ENCODE data around the gene RARS1. TPM values are rescaled to one million over a fixed set of nuclear protein-coding genes. Genes with fewer than 3 reads are reported as not detected.

Gene RARS1
- total and polyA plus RNA-seq, 2 experiments from 2014 or later, result 75.1 to 129 TPM

GRCh38 chr5:168563959-168564358 lies 77.7 kb downstream of the RARS1 start:
- Mint-ChIP-seq H3K4me3 (no peak overlapping the region), H3K9me3 (no peaks in the 10 kb centered on the region), H3K4me1 (no peaks in the 10 kb centered on the region; the same call in 2 of the 3 replicates), H3K36me3 (ENCODE audit: low read depth) (peaks cover 59% of the 10 kb centered on the region), H3K27ac (no peak overlapping the region), H3K27me3 (ENCODE audit: insufficient read depth, low read depth, poor library complexity) (no peaks in the 10 kb centered on the region)
- Histone ChIP-seq H4K20me1 (replicated peaks; ENCODE audit: insufficient read depth) (peaks cover 43% of the 10 kb centered on the region), H3K9me2 (ENCODE audit: insufficient read depth) (no peaks in the 10 kb centered on the region), H3K4me1 (ENCODE audit: insufficient read depth) (no peaks in the 10 kb centered on the region), H2AFZ (no peak overlapping the region), H3K4me3 (no peak overlapping the region), H3K4me2 (no peak overlapping the region), H3K27ac (ENCODE audit: low read depth) (no peak overlapping the region), H3K36me3 (ENCODE audit: insufficient read depth) (peaks cover 43% of the 10 kb centered on the region), H3K27me3 (ENCODE audit: insufficient read depth) (no peaks in the 10 kb centered on the region), H3F3A (replicated peaks; ENCODE audit: low read depth) (no peaks in the 10 kb centered on the region), H3K79me2 (replicated peaks; ENCODE audit: insufficient read depth) (peaks cover 78% of the 10 kb centered on the region)
- TF ChIP-seq ZNF462 (CRISPR knock-in tag; IDR thresholded peaks at IDR 0.05) (no peak), STAT1 (IDR thresholded peaks at IDR 0.05; ENCODE audit: unreplicated experiment) (no peak), CREB1 (CRISPR knock-in tag; IDR thresholded peaks at IDR 0.05; ENCODE audit: low read depth) (no peak), EZH2 (IDR thresholded peaks at IDR 0.05; ENCODE audit: low read depth, unreplicated experiment) (no peak)
- DNase-seq (ENCODE audit: low spot score), result no peak
- ATAC-seq, result no peak

GRCh38 chr5:168568738-168569137 lies 82.5 kb downstream of the RARS1 start:
- Histone ChIP-seq H2AFZ (no peak overlapping the region), H3K4me3 (no peak overlapping the region), H3K27me3 (ENCODE audit: insufficient read depth) (no peaks in the 10 kb centered on the region), H3K4me2 (no peak overlapping the region), H3F3A (replicated peaks; ENCODE audit: low read depth) (no peaks in the 10 kb centered on the region), H3K27ac (ENCODE audit: low read depth) (no peak overlapping the region), H3K4me1 (ENCODE audit: insufficient read depth) (no peaks in the 10 kb centered on the region), H3K79me2 (replicated peaks; ENCODE audit: insufficient read depth) (peaks cover 92% of the 10 kb centered on the region), H3K9me2 (ENCODE audit: insufficient read depth) (no peaks in the 10 kb centered on the region), H4K20me1 (replicated peaks; ENCODE audit: insufficient read depth) (peaks cover 38% of the 10 kb centered on the region), H3K36me3 (ENCODE audit: insufficient read depth) (peaks cover 20% of the 10 kb centered on the region)
- Mint-ChIP-seq H3K36me3 (ENCODE audit: low read depth) (peaks cover 49% of the 10 kb centered on the region; the same call in 2 of the 3 replicates), H3K4me3 (no peak overlapping the region), H3K9me3 (no peaks in the 10 kb centered on the region), H3K4me1 (no peaks in the 10 kb centered on the region; the same call in 2 of the 3 replicates), H3K27ac (no peak overlapping the region), H3K27me3 (ENCODE audit: insufficient read depth, low read depth, poor library complexity) (no peaks in the 10 kb centered on the region)
- no peak for DNase-seq (ENCODE audit: low spot score)
- ATAC-seq, result no peak
- TF ChIP-seq ZNF462 (CRISPR knock-in tag; IDR thresholded peaks at IDR 0.05) (no peak), ETS1 (IDR thresholded peaks at IDR 0.05) (no peak), CREB1 (CRISPR knock-in tag; IDR thresholded peaks at IDR 0.05; ENCODE audit: low read depth) (no peak)
